ENCODE measurements around the gene CUEDC2. TPM values are rescaled to one million over a fixed set of nuclear protein-coding genes. Genes with fewer than 3 reads are reported as not detected.

The CUEDC2 gene
- total RNA-seq, 1 donor from 2014 or later = 81.3 TPM

- no peak for TF ChIP-seq CTCF (IDR thresholded peaks at IDR 0.05)
- Mint-ChIP-seq H3K27ac (ENCODE audit: unreplicated experiment) (no peak overlapping the region), H3K9me3 (ENCODE audit: unreplicated experiment) (no peaks in the 10 kb centered on the region), H3K4me3 (ENCODE audit: unreplicated experiment) (no peak overlapping the region), H3K4me1 (ENCODE audit: unreplicated experiment) (peaks cover 33% of the 10 kb centered on the region), H3K36me3 (ENCODE audit: unreplicated experiment) (peaks cover 1% of the 10 kb centered on the region), H3K27me3 (ENCODE audit: unreplicated experiment) (no peaks in the 10 kb centered on the region)
- DNase-seq (ENCODE audit: extremely low spot score, unreplicated experiment) = no peak
Observed at GRCh38 chr10:102423372-102423968, 8.9 kb downstream of the CUEDC2 start.

- H3K27me3 Mint-ChIP-seq (ENCODE audit: unreplicated experiment) = peaks cover 7% of the 10 kb centered on the region
- H3K9me3 Mint-ChIP-seq (ENCODE audit: unreplicated experiment) = no peaks in the 10 kb centered on the region
- peak overlapping the region; percentile 31 for H3K27ac Mint-ChIP-seq (ENCODE audit: unreplicated experiment)
- peak; percentile 88 for DNase-seq (ENCODE audit: extremely low spot score, unreplicated experiment)
- H3K4me1 Mint-ChIP-seq (ENCODE audit: unreplicated experiment) = peaks cover 33% of the 10 kb centered on the region
- TF ChIP-seq CTCF (IDR thresholded peaks at IDR 0.05) = peak; percentile 79
- peak overlapping the region; percentile 96 for H3K4me3 Mint-ChIP-seq (ENCODE audit: unreplicated experiment)
- H3K36me3 Mint-ChIP-seq (ENCODE audit: unreplicated experiment) = peaks cover 1% of the 10 kb centered on the region
Observed at GRCh38 chr10:102422545-102423129, 9.7 kb downstream of the CUEDC2 start.

GRCh38 chr10:102421757-102422512, 10.4 kb downstream of the CUEDC2 start:
- Mint-ChIP-seq H3K36me3 (ENCODE audit: unreplicated experiment) (peaks cover 1% of the 10 kb centered on the region), H3K9me3 (ENCODE audit: unreplicated experiment) (no peaks in the 10 kb centered on the region), H3K27me3 (ENCODE audit: unreplicated experiment) (peaks cover 13% of the 10 kb centered on the region), H3K4me1 (ENCODE audit: unreplicated experiment) (peaks cover 33% of the 10 kb centered on the region), H3K27ac (ENCODE audit: unreplicated experiment) (peak overlapping the region; percentile 31), H3K4me3 (ENCODE audit: unreplicated experiment) (peak overlapping the region; percentile 96)
- DNase-seq (ENCODE audit: extremely low spot score, unreplicated experiment) = no peak
- no peak for TF ChIP-seq CTCF (IDR thresholded peaks at IDR 0.05)

DNA sequence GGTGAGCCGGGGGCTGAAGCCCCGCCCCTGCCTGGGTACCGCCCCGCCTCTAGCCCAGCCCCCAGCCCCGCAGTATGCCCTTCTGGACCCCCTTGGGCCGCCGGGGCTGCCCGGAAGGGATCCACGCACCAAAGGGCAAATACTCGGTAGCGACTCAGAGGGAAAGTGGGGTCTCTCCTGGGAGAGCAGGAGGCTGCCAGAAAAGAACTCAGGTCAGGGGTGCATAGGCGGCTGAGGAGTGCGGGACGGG, 10.9 kb downstream of the CUEDC2 start:
- Mint-ChIP-seq H3K9me3 (ENCODE audit: unreplicated experiment) (no peaks in the 10 kb centered on the region), H3K4me1 (ENCODE audit: unreplicated experiment) (peaks cover 33% of the 10 kb centered on the region), H3K27ac (ENCODE audit: unreplicated experiment) (no peak overlapping the region), H3K36me3 (ENCODE audit: unreplicated experiment) (peaks cover 1% of the 10 kb centered on the region), H3K4me3 (ENCODE audit: unreplicated experiment) (peak overlapping the region; percentile 96), H3K27me3 (ENCODE audit: unreplicated experiment) (peaks cover 14% of the 10 kb centered on the region)
- no peak for DNase-seq (ENCODE audit: extremely low spot score, unreplicated experiment)
- no peak for TF ChIP-seq CTCF (IDR thresholded peaks at IDR 0.05)
